CD4-positive, alpha-beta T cell (primary cell): ENCODE measurements around the gene CLCA2. TPM values are rescaled to one million over a fixed set of nuclear protein-coding genes. Genes with fewer than 3 reads are reported as not detected.

Experiments
- ATAC-seq: fragments of 200-7000 bp; cut with Tn5 transposase; one replicate; pipeline ENCODE4 v1.10.0; 2022; ENCODE audit warnings: mild to moderate bottlenecking; ENCODE audit not compliant: poor library complexity
- CTCF ChIA-PET: fragments of 350-600 bp; sonication (Branson Sonifier 250); formaldehyde crosslinking; loops from one replicate; lab custom pipeline; 2021; ENCODE audit warnings: antibody characterized with exemption, inconsistent platforms; lab: Charles Lee
- POLR2A ChIA-PET: fragments of 350-600 bp; sonication (Branson Sonifier 250); formaldehyde crosslinking; loops from one replicate; lab custom pipeline; 2021; ENCODE audit warnings: antibody characterized with exemption, inconsistent platforms; lab: Charles Lee
- DNase-seq, 14 experiments: peaks; one replicate each; pipeline ENCODE4 v3.0.0-alpha.2; 2013 to 2020; ENCODE audit warnings: mixed read lengths in 2 of 14
- H3K27ac ChIP-seq, 2 donors: one replicate each; pipeline versions ENCODE4 v1.5.1 to v1.7.0; 2013; ENCODE audit warnings: low read length in 2 of 2, low read depth in 1 of 2, mild to moderate bottlenecking in 1 of 2
- H3K27me3 ChIP-seq, 2 experiments: 1 replicate in 1 of 2; 2 replicates in 1 of 2; pipeline versions ENCODE4 v1.6.1 to v1.7.0; 2013; ENCODE audit warnings: low read length in 2 of 2, control low read depth in 1 of 2, mild to moderate bottlenecking in 1 of 2, moderate library complexity in 1 of 2; ENCODE audit not compliant: insufficient read depth in 2 of 2, control insufficient read depth in 1 of 2
- H3K36me3 ChIP-seq: one replicate; pipeline ENCODE4 v1.6.1; 2013; ENCODE audit warnings: low read length, control low read depth; ENCODE audit not compliant: insufficient read depth
- H3K4me1 ChIP-seq: one replicate; pipeline ENCODE4 v1.6.1; 2013; ENCODE audit warnings: low read length, control low read depth; ENCODE audit not compliant: insufficient read depth
- H3K4me3 ChIP-seq: one replicate; pipeline ENCODE4 v1.5.1; 2013; ENCODE audit warnings: mild to moderate bottlenecking, low read length, moderate library complexity
- H3K9me3 ChIP-seq, 2 experiments: 1 replicate in 1 of 2; 2 replicates in 1 of 2; pipeline versions ENCODE4 v1.6.1 to v1.7.0; 2013; ENCODE audit warnings: low read length in 2 of 2, mild to moderate bottlenecking in 2 of 2, control low read depth in 1 of 2, moderate library complexity in 1 of 2; ENCODE audit not compliant: control insufficient read depth in 1 of 2, insufficient read depth in 1 of 2
- H3K27ac Mint-ChIP-seq: one replicate; pipeline ENCODE4 v1.8.0; 2020; ENCODE audit warnings: mixed read lengths
- H3K27me3 Mint-ChIP-seq: one replicate; pipeline ENCODE4 v1.8.0; 2021; ENCODE audit warnings: mixed read lengths
- H3K36me3 Mint-ChIP-seq: one replicate; pipeline ENCODE4 v1.8.0; 2021; ENCODE audit warnings: low read depth, mixed read lengths
- H3K4me1 Mint-ChIP-seq: one replicate; pipeline ENCODE4 v1.8.0; 2021; ENCODE audit warnings: low read depth, mixed read lengths
- H3K4me3 Mint-ChIP-seq: one replicate; pipeline ENCODE4 v1.8.0; 2020; ENCODE audit warnings: mild to moderate bottlenecking, mixed read lengths
- H3K9me3 Mint-ChIP-seq: one replicate; pipeline ENCODE4 v1.8.0; 2020; ENCODE audit warnings: mixed read lengths
- intact Hi-C, 2 experiments: fragments of 100-400 bp; cut with DNase I in 1 of 2; cut with micrococcal nuclease in 1 of 2; formaldehyde crosslinking; loops; one replicate each; pipeline versions ENCODE4 v1.15.1 to v1.9.0; 2023 to 2025; cut with DNase I, micrococcal nuclease
- total RNA-seq, 174 experiments: library from RNA in 2 of 174; stranded (reverse) in 2 of 174; gene quantifications; one replicate each; pipeline ENCODE4 v1.2.3 and lab custom pipeline; 2021 to 2026
- TF ChIP-seq, protein P1 (sequence below): fragments of 200-600 bp; IDR thresholded peaks from one replicate; pipeline ENCODE4 v1.8.0; 2022; ENCODE audit warnings: antibody characterized with exemption, mild to moderate bottlenecking

The CLCA2 gene
- total RNA-seq, 2 experiments from 2014 or later: not detected

DNA sequence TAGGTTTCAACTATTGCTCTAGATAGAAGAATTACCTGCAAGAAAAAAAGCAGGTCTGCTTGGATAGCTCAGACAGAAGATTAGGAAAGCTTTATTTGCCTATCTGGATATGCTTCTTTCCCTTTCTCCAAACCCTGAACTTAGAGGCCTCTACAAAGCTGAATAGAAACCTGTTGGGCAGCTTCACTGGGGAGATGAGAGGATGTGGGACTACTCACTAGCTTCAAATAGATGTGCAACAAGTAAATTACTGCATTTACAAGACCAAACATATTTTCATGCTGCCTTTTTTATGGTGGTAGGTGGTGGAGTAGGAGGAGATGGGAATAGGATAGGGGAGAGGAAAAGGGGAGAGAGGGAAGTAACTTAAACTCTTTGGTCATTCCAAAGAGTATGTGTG, 6.4 kb downstream of the CLCA2 start:
- intact Hi-C loops: no loop called here
- POLR2A ChIA-PET: interaction anchor here (0.8 to 1.7 kb wide), 2 partner anchors 11 to 34 kb away, joined by 3 to 5 read pairs; partner anchors contain the start of gene ODF2L
- no peak for ATAC-seq

DNA sequence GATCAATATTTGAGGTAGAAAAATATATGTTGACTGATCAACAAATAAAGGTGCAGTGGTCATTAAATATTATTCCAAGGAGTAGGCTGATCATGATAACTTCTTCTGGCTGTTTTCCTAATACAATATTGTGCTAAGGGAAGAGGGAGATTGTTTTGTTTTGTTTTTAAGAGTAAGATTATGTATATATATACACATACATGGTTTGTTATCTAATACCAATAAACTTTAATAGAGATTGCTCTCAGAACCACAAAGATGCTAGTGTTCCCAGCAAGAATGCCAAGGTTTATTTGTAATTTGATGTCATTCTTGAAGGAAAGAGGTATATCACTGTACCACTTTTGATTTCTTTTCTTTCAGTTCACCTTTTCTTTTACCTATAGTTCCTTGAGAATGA, 10.1 kb downstream of the CLCA2 start:
- peaks cover 5 to 7% of the 10 kb centered on the region in 2 experiments for H3K27me3 ChIP-seq
- H3K27ac ChIP-seq: no peak overlapping the region
- H3K9me3 Mint-ChIP-seq: no peaks in the 10 kb centered on the region
- DNase-seq (no peak), ATAC-seq (no peak)
- peaks cover 3% of the 10 kb centered on the region for H3K4me1 ChIP-seq
- intact Hi-C loops: no loop called here
- no peaks in the 10 kb centered on the region for H3K36me3 ChIP-seq
- TF ChIP-seq, protein P1, sequence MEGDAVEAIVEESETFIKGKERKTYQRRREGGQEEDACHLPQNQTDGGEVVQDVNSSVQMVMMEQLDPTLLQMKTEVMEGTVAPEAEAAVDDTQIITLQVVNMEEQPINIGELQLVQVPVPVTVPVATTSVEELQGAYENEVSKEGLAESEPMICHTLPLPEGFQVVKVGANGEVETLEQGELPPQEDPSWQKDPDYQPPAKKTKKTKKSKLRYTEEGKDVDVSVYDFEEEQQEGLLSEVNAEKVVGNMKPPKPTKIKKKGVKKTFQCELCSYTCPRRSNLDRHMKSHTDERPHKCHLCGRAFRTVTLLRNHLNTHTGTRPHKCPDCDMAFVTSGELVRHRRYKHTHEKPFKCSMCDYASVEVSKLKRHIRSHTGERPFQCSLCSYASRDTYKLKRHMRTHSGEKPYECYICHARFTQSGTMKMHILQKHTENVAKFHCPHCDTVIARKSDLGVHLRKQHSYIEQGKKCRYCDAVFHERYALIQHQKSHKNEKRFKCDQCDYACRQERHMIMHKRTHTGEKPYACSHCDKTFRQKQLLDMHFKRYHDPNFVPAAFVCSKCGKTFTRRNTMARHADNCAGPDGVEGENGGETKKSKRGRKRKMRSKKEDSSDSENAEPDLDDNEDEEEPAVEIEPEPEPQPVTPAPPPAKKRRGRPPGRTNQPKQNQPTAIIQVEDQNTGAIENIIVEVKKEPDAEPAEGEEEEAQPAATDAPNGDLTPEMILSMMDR: no peak
- H3K4me3 Mint-ChIP-seq: no peak overlapping the region
- POLR2A ChIA-PET: no interaction called here
- no peak overlapping the region for H3K27ac Mint-ChIP-seq
- no peaks in the 10 kb centered on the region for H3K9me3 ChIP-seq
- H3K27me3 Mint-ChIP-seq: peaks cover 14% of the 10 kb centered on the region
- no peaks in the 10 kb centered on the region for H3K36me3 Mint-ChIP-seq
- no peaks in the 10 kb centered on the region for H3K4me1 Mint-ChIP-seq
- no peak overlapping the region for H3K4me3 ChIP-seq
- CTCF ChIA-PET: no interaction called here

More for the DNA sequence above, 6.4 kb downstream of the CLCA2 start:
- CTCF ChIA-PET: no interaction called here
- H3K4me3 Mint-ChIP-seq: no peak overlapping the region
- H3K27ac ChIP-seq: no peak overlapping the region
- no peaks in the 10 kb centered on the region for H3K4me1 Mint-ChIP-seq
- H3K9me3 Mint-ChIP-seq: no peaks in the 10 kb centered on the region
- TF ChIP-seq, protein P1: no peak
- no peaks in the 10 kb centered on the region for H3K36me3 Mint-ChIP-seq
- H3K4me3 ChIP-seq: no peak overlapping the region
- H3K27ac Mint-ChIP-seq: no peak overlapping the region
- H3K27me3 Mint-ChIP-seq: peaks cover 7% of the 10 kb centered on the region
- DNase-seq: no peak
- peaks cover 5 to 7% of the 10 kb centered on the region in 2 experiments for H3K27me3 ChIP-seq
- no peaks in the 10 kb centered on the region for H3K9me3 ChIP-seq
- H3K36me3 ChIP-seq: no peaks in the 10 kb centered on the region
- peaks cover 3% of the 10 kb centered on the region for H3K4me1 ChIP-seq

DNA sequence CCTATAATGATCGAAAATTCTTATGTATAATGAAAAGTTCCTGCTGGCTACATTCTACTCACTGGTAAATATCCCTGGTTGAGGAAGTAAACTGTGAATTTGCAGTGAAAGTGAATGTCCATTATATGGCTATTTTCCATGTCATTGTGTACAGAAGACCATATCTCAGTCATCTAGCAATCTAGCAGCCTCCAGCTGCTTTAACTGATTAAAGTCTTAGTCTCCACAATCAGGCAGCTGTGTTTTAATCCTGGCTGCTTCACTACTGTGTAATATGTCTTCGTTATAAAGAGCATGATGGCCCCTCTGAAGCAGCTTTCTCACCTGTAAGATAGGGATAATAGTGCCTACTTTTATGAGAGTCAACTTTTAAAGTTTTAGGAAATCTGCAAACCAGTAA, 11.4 kb downstream of the CLCA2 start:
- H3K4me3 Mint-ChIP-seq: no peak overlapping the region
- TF ChIP-seq, protein P1: no peak
- H3K36me3 ChIP-seq: no peaks in the 10 kb centered on the region
- DNase-seq (no peak), ATAC-seq (no peak)
- H3K4me1 ChIP-seq: no peaks in the 10 kb centered on the region
- peaks cover 14% of the 10 kb centered on the region for H3K27me3 Mint-ChIP-seq
- H3K4me1 Mint-ChIP-seq: no peaks in the 10 kb centered on the region
- no peak overlapping the region for H3K27ac ChIP-seq
- no peaks in the 10 kb centered on the region for H3K9me3 Mint-ChIP-seq
- no peak overlapping the region for H3K27ac Mint-ChIP-seq
- H3K27me3 ChIP-seq: peaks cover 5 to 7% of the 10 kb centered on the region in 2 experiments
- intact Hi-C loops: no loop called here
- ChIA-PET POLR2A (no interaction called here), CTCF (interaction anchor here (0.9 to 1.0 kb wide), 2 partner anchors 18 to 64 kb away, joined by 3 read pairs; no protein-coding TSS in a partner anchor)
- H3K36me3 Mint-ChIP-seq: no peaks in the 10 kb centered on the region
- no peaks in the 10 kb centered on the region for H3K9me3 ChIP-seq
- no peak overlapping the region for H3K4me3 ChIP-seq
